ENCODE results near the gene MCAM.

- TF ChIP-seq CTCF (IDR thresholded peaks at IDR 0.05): no peak
- TF ChIP-seq POLR2A (IDR thresholded peaks at IDR 0.05): no peak
Measured at GRCh38 chr11:119337581-119338317, 20.8 kb upstream of the MCAM start.

Data from tibial nerve (tissue), 3 donors.